Retinal pigment epithelial cell (primary cell): ENCODE measurements around the gene LEMD2.
"Not testable (repeated sequence)": the region's sequence is repeated elsewhere in the genome, so short reads cannot be mapped to it uniquely, and the experiment has no call there.

Source experiments
- DNase-seq: peaks from one replicate; pipeline ENCODE4 v3.0.0-alpha.2; 2010; ENCODE audit warnings: low read depth
- H3K4me3 ChIP-seq: 2 replicates; pipeline ENCODE4 v1.5.1; 2011; ENCODE audit warnings: mild to moderate bottlenecking, low read length, control low read depth, moderate library complexity
- CTCF ChIP-seq: conservative IDR thresholded peaks from 2 replicates; pipeline ENCODE4 v1.5.1; 2011; ENCODE audit warnings: low read depth, low read length, control low read depth, inconsistent platforms

The LEMD2 gene

GRCh38 chr6:33788694-33789549 lies at the start of gene LEMD2:
TSS of gene LEMD2 (minus strand) at chr6:33789130. CDS start at chr6:33789116, 14 bp downstream.
- DNase-seq: peak; percentile 65
- no peak for TF ChIP-seq CTCF
- peak within 1 kb of the TSS; percentile 63 for H3K4me3 ChIP-seq

DNA sequence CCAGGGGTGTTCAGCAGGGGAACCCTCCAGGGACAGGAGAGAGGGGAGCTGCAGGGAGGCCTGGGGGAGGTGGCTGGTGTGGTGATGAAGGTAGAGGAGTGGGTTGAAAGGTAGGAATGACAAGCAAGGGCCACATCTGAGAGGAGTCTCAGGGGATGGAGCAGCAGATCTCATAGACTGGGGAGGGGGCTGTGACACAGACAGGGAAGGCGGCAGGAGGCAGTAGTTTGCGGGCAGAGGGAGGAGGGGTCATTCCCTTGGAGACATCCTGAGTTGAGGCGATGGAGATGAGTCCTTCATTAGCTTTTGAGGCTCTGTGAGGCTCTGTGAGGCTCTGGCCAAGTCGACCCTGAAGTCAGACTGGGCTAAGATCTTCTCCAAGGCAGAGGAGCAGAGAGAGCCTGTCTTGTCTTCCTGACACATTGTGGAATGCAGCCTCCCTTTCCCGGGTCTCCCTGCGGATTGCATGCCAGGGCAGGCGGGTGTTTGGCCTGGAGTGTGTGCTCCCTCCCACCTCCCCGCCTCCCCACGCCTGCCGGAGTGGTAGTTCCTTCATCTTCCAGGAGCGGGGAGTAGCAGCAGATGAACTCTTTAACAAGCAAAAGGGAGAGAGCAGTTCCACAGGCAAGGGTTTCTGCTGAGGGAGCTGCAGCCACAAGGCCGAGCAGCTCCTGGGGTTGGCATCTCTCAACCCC lies 49.2 kb upstream of the LEMD2 start:
- no peak overlapping the region for H3K4me3 ChIP-seq
- no peak for TF ChIP-seq CTCF
- DNase-seq: no peak

- no peak for DNase-seq
- H3K4me3 ChIP-seq: no peak overlapping the region
- TF ChIP-seq CTCF: no peak
Observed at GRCh38 chr6:33836806-33837469, 48.0 kb upstream of the LEMD2 start.

GRCh38 chr6:33834401-33835392 lies 45.8 kb upstream of the LEMD2 start:
- H3K4me3 ChIP-seq: no peak overlapping the region
- no peak for DNase-seq
- no peak for TF ChIP-seq CTCF

DNA sequence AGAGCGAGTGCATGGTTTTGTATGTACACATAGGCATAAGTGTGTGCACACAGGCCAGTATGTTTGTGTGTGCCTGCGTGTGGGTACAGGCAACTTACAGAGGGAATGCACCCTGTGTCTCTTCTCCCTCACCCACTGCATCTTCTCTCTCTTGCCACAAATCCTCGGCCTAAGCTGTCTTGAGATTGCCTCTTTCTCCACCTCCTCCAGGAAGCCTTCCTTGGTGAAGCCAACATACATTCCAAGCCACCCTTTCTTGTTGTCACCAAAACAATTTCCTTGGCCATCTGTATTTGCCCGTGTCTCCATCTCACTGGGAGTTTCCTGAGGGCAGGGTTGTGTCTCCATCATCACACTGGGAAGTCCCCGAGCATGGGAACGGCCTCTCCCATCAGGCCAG lies 44.7 kb upstream of the LEMD2 start:
- DNase-seq: no peak
- no peak for TF ChIP-seq CTCF
- H3K4me3 ChIP-seq: no peak overlapping the region

GRCh38 chr6:33832831-33833230 lies 43.9 kb upstream of the LEMD2 start:
- not testable (repeated sequence) for H3K4me3 ChIP-seq, DNase-seq

DNA sequence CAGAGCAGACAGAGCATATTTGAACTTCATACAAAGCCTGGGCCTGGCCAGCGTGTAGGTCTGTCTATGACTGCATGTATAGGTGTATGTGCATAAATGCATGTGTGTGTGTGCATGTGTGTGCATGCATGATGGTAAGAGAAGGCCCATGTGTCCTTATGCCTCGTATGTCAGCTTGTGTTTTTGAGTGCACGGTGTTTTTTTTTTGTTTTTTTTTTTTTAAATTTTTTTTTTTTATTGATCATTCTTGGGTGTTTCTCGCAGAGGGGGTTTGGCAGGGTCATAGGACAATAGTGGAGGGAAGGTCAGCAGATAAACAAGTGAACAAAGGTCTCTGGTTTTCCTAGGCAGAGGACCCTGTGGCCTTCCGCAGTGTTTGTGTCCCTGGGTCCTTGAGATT lies 42.8 kb upstream of the LEMD2 start:
- H3K4me3 ChIP-seq, DNase-seq: not testable (repeated sequence)
